HepG2 (cell line): ENCODE data around the gene P2RY2. TPM values are rescaled to one million over a fixed set of nuclear protein-coding genes. Genes with fewer than 3 reads are reported as not detected.

ENCODE experiments used
- ATAC-seq: fragments of 200-7000 bp; cut with Tn5 transposase; 3 replicates; pipeline ENCODE4 v1.9.1; 2020; ENCODE audit warnings: mild to moderate bottlenecking, moderate library complexity
- BruUV-seq: library from RNA; stranded (reverse); fragments of 400-500 nt; replicated peaks from 2 replicates; lab custom pipeline; 2021; lab: Mats Ljungman, UMichigan
- CTCF ChIA-PET: fragments of 300-600 bp; formaldehyde crosslinking; extraction: SDS; loops from one replicate; lab custom pipeline; 2021; ENCODE audit warnings: low total read pairs, inconsistent platforms, low intra/inter-chr PET ratio; lab: Yijun Ruan, JAX
- POLR2A ChIA-PET: fragments of 350-600 bp; sonication (Branson Sonifier 250); formaldehyde crosslinking; loops from one replicate; lab custom pipeline; 2020; ENCODE audit warnings: antibody characterized with exemption, inconsistent platforms; lab: Yijun Ruan, JAX
- DNase-seq: peaks from one replicate; pipeline ENCODE4 v3.0.0-alpha.2; 2015; ENCODE audit warnings: low spot score
- FAIRE-seq: peaks from 3 replicates; lab custom pipeline; 2011; peaks lifted over from hg19 to GRCh38; lab: Jason Lieb, UNC
- H2AFZ ChIP-seq: one replicate; pipeline ENCODE4 v1.6.1; 2011; ENCODE audit warnings: low read length, inconsistent platforms
- H3K27ac ChIP-seq: fragments of 300-600 bp; 3 replicates; pipeline ENCODE4 v1.8.0; 2011; ENCODE audit warnings: mixed run types, mild to moderate bottlenecking, mixed read lengths, low read length, inconsistent platforms; ENCODE audit not compliant: insufficient read depth; ENCODE audit errors: extremely low read length
- H3K27me3 ChIP-seq, 2 experiments: fragments of 200-600 bp in 1 of 2; 2 replicates in 1 of 2; 3 replicates in 1 of 2; pipeline versions ENCODE4 v1.6.0 to v1.8.0; 2011; ENCODE audit warnings: low read length in 2 of 2, mild to moderate bottlenecking in 2 of 2, moderate library complexity in 2 of 2, inconsistent platforms in 1 of 2; ENCODE audit not compliant: insufficient read depth in 2 of 2, control insufficient read depth in 1 of 2
- H3K36me3 ChIP-seq, 2 experiments: fragments of 200-600 bp in 1 of 2; replicated peaks in 1 of 2; 2 replicates in 1 of 2; 3 replicates in 1 of 2; pipeline versions ENCODE4 v1.5.1 to v1.8.0; 2011; ENCODE audit warnings: low read length in 2 of 2, inconsistent platforms in 1 of 2; ENCODE audit not compliant: insufficient read depth in 2 of 2, control insufficient read depth in 1 of 2
- H3K4me1 ChIP-seq: 2 replicates; pipeline ENCODE4 v1.5.1; 2012; ENCODE audit warnings: low read length, inconsistent platforms; ENCODE audit not compliant: insufficient read depth
- H3K4me2 ChIP-seq: 2 replicates; pipeline ENCODE4 v1.6.0; 2011; ENCODE audit warnings: low read depth, low read length, inconsistent platforms
- H3K4me3 ChIP-seq, 3 experiments: fragments of 200-600 bp in 1 of 3; sonication (generic), shearing (Covaris generic) in 1 of 3; replicated peaks in 1 of 3; 2 replicates each; pipeline ENCODE4 v1.5.1; 2011 to 2016; ENCODE audit warnings: low read length in 3 of 3, inconsistent platforms in 2 of 3, low read depth in 2 of 3, mild to moderate bottlenecking in 2 of 3, control low read depth in 1 of 3, mixed read lengths in 1 of 3; ENCODE audit not compliant: insufficient read depth in 1 of 3
- H3K79me2 ChIP-seq: one replicate; pipeline ENCODE4 v1.6.1; 2011; ENCODE audit warnings: low read length, inconsistent platforms; ENCODE audit not compliant: insufficient read depth
- H3K9ac ChIP-seq: 2 replicates; pipeline ENCODE4 v1.6.0; 2011; ENCODE audit warnings: mild to moderate bottlenecking, low read depth, low read length, inconsistent platforms; ENCODE audit not compliant: insufficient read depth
- H3K9me3 ChIP-seq: 2 replicates; pipeline ENCODE4 v1.5.1; 2012; ENCODE audit warnings: mild to moderate bottlenecking, low read length
- H4K20me1 ChIP-seq: 2 replicates; pipeline ENCODE4 v1.6.0; 2011; ENCODE audit warnings: inconsistent platforms, mild to moderate bottlenecking, low read length, moderate library complexity; ENCODE audit not compliant: insufficient read depth
- GPN1 ChIP-seq: sonication (generic); formaldehyde crosslinking; IDR thresholded peaks from 2 replicates; pipeline ENCODE4 v1.5.1; 2020; ENCODE audit warnings: missing genetic modification reagents, borderline replicate concordance
- HNF4A ChIP-seq: sonication (generic); formaldehyde crosslinking; IDR thresholded peaks from 2 replicates; pipeline ENCODE4 v1.4.0; 2020; ENCODE audit warnings: missing genetic modification reagents
- KDM1A ChIP-seq: IDR thresholded peaks from 2 replicates; pipeline ENCODE4 v1.6.1; 2016; ENCODE audit warnings: missing compliant biosample characterization
- MIXL1 ChIP-seq: IDR thresholded peaks from 2 replicates; pipeline ENCODE4 v1.6.1; 2016
- PAX8 ChIP-seq: sonication (generic); formaldehyde crosslinking; IDR thresholded peaks from 2 replicates; pipeline ENCODE4 v1.8.0; 2022; ENCODE audit warnings: mild to moderate bottlenecking, missing genetic modification reagents, borderline replicate concordance
- TGIF2 ChIP-seq: IDR thresholded peaks from 2 replicates; pipeline ENCODE4 v1.6.1; 2016; ENCODE audit warnings: control low read depth, missing compliant biosample characterization
- ZNF282 ChIP-seq: fragments of 450-650 bp; IDR thresholded peaks from 2 replicates; pipeline ENCODE4 v1.6.1; 2018; ENCODE audit not compliant: partially characterized antibody
- ZNF431 ChIP-seq: sonication (generic); formaldehyde crosslinking; IDR thresholded peaks from 2 replicates; pipeline ENCODE4 v1.9.0; 2022; ENCODE audit warnings: missing genetic modification reagents, low read depth, mild to moderate bottlenecking, borderline replicate concordance
- ZNF678 ChIP-seq: sonication (generic); formaldehyde crosslinking; IDR thresholded peaks from 2 replicates; pipeline ENCODE4 v1.4.0; 2020; ENCODE audit warnings: mild to moderate bottlenecking, missing genetic modification reagents
- ZZZ3 ChIP-seq: sonication (generic); formaldehyde crosslinking; IDR thresholded peaks from 2 replicates; pipeline ENCODE4 v1.4.0; 2020; ENCODE audit warnings: missing genetic modification reagents, mild to moderate bottlenecking, borderline replicate concordance
- WGBS: methylation state at CpG from one replicate; pipeline ENCODE4 v1.1.6; 2017; ENCODE audit warnings: low lambda C conversion rate; 5-methylcytosine and 5-hydroxymethylcytosine counted together
- in situ Hi-C: cut with HindIII; loops from 2 replicates; pipeline ENCODE4 v1.10.0; 2017; ENCODE audit warnings: low pct_unique_long_range_greater_than_20kb; ENCODE audit not compliant: extremely low pct_ligation_motif_present
- intact Hi-C: fragments of 100-400 bp; cut with micrococcal nuclease; formaldehyde crosslinking; loops from one replicate; pipeline ENCODE4 v1.10.0; 2022; ENCODE audit not compliant: unreplicated experiment
- polyA plus RNA-seq, 8 experiments: library from polyadenylated mRNA; depleted of rRNA in 3 of 8; stranded (reverse) in 7 of 8; unstranded in 1 of 8; fragments of >200 nt; fragmentation: Illumina TruSeq in 4 of 8; extraction: Trizol in 4 of 8; gene quantifications; 2 replicates each; pipeline versions ENCODE4 v1.2.1 to v1.2.3, GENCODE V29; 2011 to 2016; ENCODE audit warnings: low read depth in 4 of 8, missing spikeins in 1 of 8, mixed read lengths in 1 of 8; ENCODE audit not compliant: insufficient read depth in 1 of 8
- total RNA-seq, 5 experiments: library from RNA; depleted of rRNA; stranded (reverse); fragments of >200 nt; fragmentation: Illumina TruSeq; extraction: Trizol; gene quantifications; 2 replicates each; pipeline ENCODE4 v1.2.3, GENCODE V29; 2016; ENCODE audit warnings: low read depth in 1 of 5
- TF ChIP-seq, protein P1 (sequence below): sonication (generic); formaldehyde crosslinking; IDR thresholded peaks from 2 replicates; pipeline ENCODE4 v1.5.1; 2020; ENCODE audit warnings: mild to moderate bottlenecking, missing genetic modification reagents, moderate library complexity
- TF ChIP-seq, protein P2 (sequence below): sonication (generic); formaldehyde crosslinking; IDR thresholded peaks from 2 replicates; pipeline ENCODE4 v1.5.0; 2020; ENCODE audit warnings: mild to moderate bottlenecking, missing genetic modification reagents
- TF ChIP-seq, protein P3 (sequence below): IDR thresholded peaks from 2 replicates; pipeline ENCODE4 v1.6.1; 2016; ENCODE audit warnings: low read depth, borderline replicate concordance
- TF ChIP-seq, protein P4 (sequence below): sonication (generic); formaldehyde crosslinking; IDR thresholded peaks from 2 replicates; pipeline ENCODE4 v1.8.1; 2023; ENCODE audit warnings: mild to moderate bottlenecking, moderate library complexity, missing genetic modification reagents
- TF ChIP-seq, protein P5 (sequence below): sonication (generic); formaldehyde crosslinking; conservative IDR thresholded peaks from 2 replicates; pipeline ENCODE4 v1.8.0; 2022; ENCODE audit warnings: missing genetic modification reagents

Gene P2RY2
- total and polyA plus RNA-seq, 2 of the 13 experiments (the other 11 are each of a cell fraction or from before 2014, with no cell fraction given) = 0.95 to 3.1 TPM

DNA sequence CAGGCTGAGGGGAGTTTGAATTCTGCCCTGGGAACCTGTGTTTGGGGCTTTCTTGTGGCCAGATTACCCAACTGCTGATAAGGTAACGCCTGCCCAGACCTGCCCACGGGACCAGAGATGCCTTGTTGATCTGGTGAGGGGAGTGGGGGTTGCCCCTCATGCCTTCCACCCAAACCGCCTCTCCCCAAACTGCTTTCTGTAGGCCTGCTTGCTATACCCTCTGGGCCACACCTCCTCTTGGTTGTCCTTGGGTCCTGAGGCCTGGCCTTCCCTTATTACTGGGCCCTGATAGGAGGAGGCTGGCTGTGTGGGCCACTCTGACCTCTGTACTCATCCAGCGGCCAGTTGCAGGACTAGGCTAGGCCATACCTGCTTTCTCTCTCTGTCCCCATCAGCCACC is 3.4 kb downstream of the P2RY2 start (continued):
- TF ChIP-seq, protein P1, sequence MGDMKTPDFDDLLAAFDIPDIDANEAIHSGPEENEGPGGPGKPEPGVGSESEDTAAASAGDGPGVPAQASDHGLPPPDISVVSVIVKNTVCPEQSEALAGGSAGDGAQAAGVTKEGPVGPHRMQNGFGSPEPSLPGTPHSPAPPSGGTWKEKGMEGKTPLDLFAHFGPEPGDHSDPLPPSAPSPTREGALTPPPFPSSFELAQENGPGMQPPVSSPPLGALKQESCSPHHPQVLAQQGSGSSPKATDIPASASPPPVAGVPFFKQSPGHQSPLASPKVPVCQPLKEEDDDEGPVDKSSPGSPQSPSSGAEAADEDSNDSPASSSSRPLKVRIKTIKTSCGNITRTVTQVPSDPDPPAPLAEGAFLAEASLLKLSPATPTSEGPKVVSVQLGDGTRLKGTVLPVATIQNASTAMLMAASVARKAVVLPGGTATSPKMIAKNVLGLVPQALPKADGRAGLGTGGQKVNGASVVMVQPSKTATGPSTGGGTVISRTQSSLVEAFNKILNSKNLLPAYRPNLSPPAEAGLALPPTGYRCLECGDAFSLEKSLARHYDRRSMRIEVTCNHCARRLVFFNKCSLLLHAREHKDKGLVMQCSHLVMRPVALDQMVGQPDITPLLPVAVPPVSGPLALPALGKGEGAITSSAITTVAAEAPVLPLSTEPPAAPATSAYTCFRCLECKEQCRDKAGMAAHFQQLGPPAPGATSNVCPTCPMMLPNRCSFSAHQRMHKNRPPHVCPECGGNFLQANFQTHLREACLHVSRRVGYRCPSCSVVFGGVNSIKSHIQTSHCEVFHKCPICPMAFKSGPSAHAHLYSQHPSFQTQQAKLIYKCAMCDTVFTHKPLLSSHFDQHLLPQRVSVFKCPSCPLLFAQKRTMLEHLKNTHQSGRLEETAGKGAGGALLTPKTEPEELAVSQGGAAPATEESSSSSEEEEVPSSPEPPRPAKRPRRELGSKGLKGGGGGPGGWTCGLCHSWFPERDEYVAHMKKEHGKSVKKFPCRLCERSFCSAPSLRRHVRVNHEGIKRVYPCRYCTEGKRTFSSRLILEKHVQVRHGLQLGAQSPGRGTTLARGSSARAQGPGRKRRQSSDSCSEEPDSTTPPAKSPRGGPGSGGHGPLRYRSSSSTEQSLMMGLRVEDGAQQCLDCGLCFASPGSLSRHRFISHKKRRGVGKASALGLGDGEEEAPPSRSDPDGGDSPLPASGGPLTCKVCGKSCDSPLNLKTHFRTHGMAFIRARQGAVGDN = peak; percentile 56
- TF ChIP-seq HNF4A (CRISPR knock-in tag) = peak; percentile 41; the same call in 1 of the 2 replicates
- TF ChIP-seq, protein P2, sequence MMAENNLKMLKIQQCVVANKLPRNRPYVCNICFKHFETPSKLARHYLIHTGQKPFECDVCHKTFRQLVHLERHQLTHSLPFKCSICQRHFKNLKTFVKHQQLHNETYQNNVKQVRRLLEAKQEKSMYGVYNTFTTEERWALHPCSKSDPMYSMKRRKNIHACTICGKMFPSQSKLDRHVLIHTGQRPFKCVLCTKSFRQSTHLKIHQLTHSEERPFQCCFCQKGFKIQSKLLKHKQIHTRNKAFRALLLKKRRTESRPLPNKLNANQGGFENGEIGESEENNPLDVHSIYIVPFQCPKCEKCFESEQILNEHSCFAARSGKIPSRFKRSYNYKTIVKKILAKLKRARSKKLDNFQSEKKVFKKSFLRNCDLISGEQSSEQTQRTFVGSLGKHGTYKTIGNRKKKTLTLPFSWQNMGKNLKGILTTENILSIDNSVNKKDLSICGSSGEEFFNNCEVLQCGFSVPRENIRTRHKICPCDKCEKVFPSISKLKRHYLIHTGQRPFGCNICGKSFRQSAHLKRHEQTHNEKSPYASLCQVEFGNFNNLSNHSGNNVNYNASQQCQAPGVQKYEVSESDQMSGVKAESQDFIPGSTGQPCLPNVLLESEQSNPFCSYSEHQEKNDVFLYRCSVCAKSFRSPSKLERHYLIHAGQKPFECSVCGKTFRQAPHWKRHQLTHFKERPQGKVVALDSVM = peak; percentile 55; the same call in 1 of the 2 replicates

DNA sequence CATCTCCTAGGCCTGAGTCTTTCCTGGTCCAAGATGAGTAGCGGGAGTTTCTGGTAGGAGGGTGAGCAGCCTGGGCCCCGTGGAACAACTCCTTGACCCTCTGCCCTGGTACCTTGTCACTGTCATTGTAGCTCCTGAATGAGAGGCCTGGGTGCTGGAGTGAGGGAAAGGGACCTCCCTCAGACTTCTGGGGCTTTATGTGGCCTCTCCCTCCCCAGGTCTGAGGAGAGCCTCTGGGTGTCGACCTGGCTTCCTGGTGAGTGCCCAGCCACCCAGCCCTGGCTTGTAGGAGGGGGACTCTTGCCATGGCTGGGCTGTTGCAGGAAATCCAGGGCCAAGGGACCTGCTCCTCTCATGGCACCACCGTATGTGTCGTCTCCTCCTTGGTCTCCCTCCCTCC is 3.9 kb downstream of the P2RY2 start:
- BruUV-seq = no TSS peak
- Histone ChIP-seq H3K9me3 (no peaks in the 10 kb centered on the region), H3K27me3 (peaks cover 2 to 18% of the 10 kb centered on the region in 2 experiments; a peak in 3 of 5 replicates), H3K27ac (no peak overlapping the region), H3K4me2 (peak overlapping the region; percentile 28), H2AFZ (no peak overlapping the region), H4K20me1 (no peaks in the 10 kb centered on the region), H3K4me3 (no peak overlapping the region), H3K79me2 (no peaks in the 10 kb centered on the region), H3K9ac (no peak overlapping the region), H3K4me1 (peaks cover 56% of the 10 kb centered on the region), H3K36me3 (no peaks in the 10 kb centered on the region)
- ChIA-PET POLR2A (no interaction called here), CTCF (no interaction called here)
- ATAC-seq (no peak), FAIRE-seq (no peak), DNase-seq (no peak)
- in situ Hi-C loops (no loop called here), intact Hi-C loops (no loop called here)
- 97% methylated on average over 3 of the region's 5 CpGs for WGBS
- TF ChIP-seq ZNF431 (CRISPR knock-in tag) = no peak
- TF ChIP-seq, protein P3, sequence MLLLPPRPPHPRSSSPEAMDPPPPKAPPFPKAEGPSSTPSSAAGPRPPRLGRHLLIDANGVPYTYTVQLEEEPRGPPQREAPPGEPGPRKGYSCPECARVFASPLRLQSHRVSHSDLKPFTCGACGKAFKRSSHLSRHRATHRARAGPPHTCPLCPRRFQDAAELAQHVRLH (CRISPR knock-in tag) = no peak
- TF ChIP-seq, protein P4, sequence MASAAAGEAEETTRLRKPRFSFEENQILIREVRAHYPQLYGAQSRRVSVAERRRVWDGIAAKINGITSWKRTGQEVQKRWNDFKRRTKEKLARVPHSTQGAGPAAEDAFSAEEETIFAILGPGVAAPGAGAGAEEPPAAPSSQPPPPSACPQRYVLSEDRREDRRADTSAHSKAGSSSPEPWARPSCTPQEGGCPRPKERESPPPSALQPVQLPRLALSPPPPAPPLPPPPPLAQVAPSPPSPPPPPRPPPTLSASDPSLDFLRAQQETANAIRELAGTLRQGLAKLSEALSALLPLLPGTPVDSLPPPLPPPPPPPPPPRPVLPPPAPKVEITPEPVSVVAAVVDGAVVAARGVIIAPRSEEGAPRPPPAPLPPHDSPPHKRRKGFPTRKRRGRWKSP (CRISPR knock-in tag) = no peak
- TF ChIP-seq GPN1 (CRISPR knock-in tag) = no peak
- TF ChIP-seq ZNF678 (CRISPR knock-in tag) = no peak
- no peak for TF ChIP-seq TGIF2 (CRISPR knock-in tag)
- TF ChIP-seq KDM1A (CRISPR knock-in tag) = no peak
- TF ChIP-seq, protein P5, sequence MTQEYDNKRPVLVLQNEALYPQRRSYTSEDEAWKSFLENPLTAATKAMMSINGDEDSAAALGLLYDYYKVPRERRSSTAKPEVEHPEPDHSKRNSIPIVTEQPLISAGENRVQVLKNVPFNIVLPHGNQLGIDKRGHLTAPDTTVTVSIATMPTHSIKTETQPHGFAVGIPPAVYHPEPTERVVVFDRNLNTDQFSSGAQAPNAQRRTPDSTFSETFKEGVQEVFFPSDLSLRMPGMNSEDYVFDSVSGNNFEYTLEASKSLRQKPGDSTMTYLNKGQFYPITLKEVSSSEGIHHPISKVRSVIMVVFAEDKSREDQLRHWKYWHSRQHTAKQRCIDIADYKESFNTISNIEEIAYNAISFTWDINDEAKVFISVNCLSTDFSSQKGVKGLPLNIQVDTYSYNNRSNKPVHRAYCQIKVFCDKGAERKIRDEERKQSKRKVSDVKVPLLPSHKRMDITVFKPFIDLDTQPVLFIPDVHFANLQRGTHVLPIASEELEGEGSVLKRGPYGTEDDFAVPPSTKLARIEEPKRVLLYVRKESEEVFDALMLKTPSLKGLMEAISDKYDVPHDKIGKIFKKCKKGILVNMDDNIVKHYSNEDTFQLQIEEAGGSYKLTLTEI = no peak
- no peak for TF ChIP-seq ZNF282
- TF ChIP-seq MIXL1 (CRISPR knock-in tag) = no peak
- TF ChIP-seq PAX8 (CRISPR knock-in tag) = no peak
- TF ChIP-seq ZZZ3 = no peak
